ENCODE results near the gene ZIC1. TPM values are rescaled to one million over a fixed set of nuclear protein-coding genes. Genes with fewer than 3 reads are reported as not detected.

The ZIC1 gene
- total RNA-seq, 4 donors from 2014 or later = 1.6 to 2.5 (median 1.7) TPM; not detected in 1

- Histone ChIP-seq H3K4me1 (no peaks in the 10 kb centered on the region), H3K27me3 (peaks cover 0 to 37% of the 10 kb centered on the region in 2 donors), H3K9me3 (no peaks in the 10 kb centered on the region), H3K36me3 (no peaks in the 10 kb centered on the region), H3K27ac (no peak overlapping the region), H3K4me3 (no peak overlapping the region)
- no peak for DNase-seq
- TF ChIP-seq POLR2A (IDR thresholded peaks at IDR 0.05) (no peak), CTCF (IDR thresholded peaks at IDR 0.05) (no peak)
Observed at GRCh38 chr3:147369661-147370123, 39.5 kb upstream of the ZIC1 start.

- Histone ChIP-seq H3K4me3 (no peak overlapping the region), H3K9me3 (no peaks in the 10 kb centered on the region), H3K36me3 (no peaks in the 10 kb centered on the region), H3K27ac (no peak overlapping the region), H3K4me1 (no peaks in the 10 kb centered on the region), H3K27me3 (peaks cover 0 to 37% of the 10 kb centered on the region in 2 donors)
- no peak for DNase-seq
- TF ChIP-seq POLR2A (IDR thresholded peaks at IDR 0.05) (no peak), CTCF (IDR thresholded peaks at IDR 0.05) (no peak)
Observed at GRCh38 chr3:147370349-147370748, 38.8 kb upstream of the ZIC1 start.

- H3K36me3 ChIP-seq = no peaks in the 10 kb centered on the region
- no peaks in the 10 kb centered on the region for H3K4me1 ChIP-seq
- TF ChIP-seq POLR2A (IDR thresholded peaks at IDR 0.05) (no peak), CTCF (IDR thresholded peaks at IDR 0.05) (no peak)
- peaks cover 0 to 37% of the 10 kb centered on the region in 2 donors for H3K27me3 ChIP-seq
- H3K9me3 ChIP-seq = no peaks in the 10 kb centered on the region
- no peak for DNase-seq
- H3K27ac ChIP-seq = no peak overlapping the region
- no peak overlapping the region for H3K4me3 ChIP-seq
Observed at GRCh38 chr3:147371140-147371539, 38.0 kb upstream of the ZIC1 start.

- Histone ChIP-seq H3K27me3 (peaks cover 0 to 37% of the 10 kb centered on the region in 2 donors), H3K4me1 (no peaks in the 10 kb centered on the region), H3K4me3 (no peak overlapping the region), H3K36me3 (no peaks in the 10 kb centered on the region), H3K27ac (no peak overlapping the region), H3K9me3 (no peaks in the 10 kb centered on the region)
- no peak for DNase-seq
- TF ChIP-seq POLR2A (IDR thresholded peaks at IDR 0.05) = no peak
Observed at GRCh38 chr3:147371771-147372340, 37.3 kb upstream of the ZIC1 start.

GRCh38 chr3:147372525-147373027 is 36.6 kb upstream of the ZIC1 start:
- TF ChIP-seq POLR2A (IDR thresholded peaks at IDR 0.05) (no peak), CTCF (IDR thresholded peaks at IDR 0.05) (no peak)
- no peak for DNase-seq
- no peaks in the 10 kb centered on the region for H3K9me3 ChIP-seq
- peaks cover 0 to 41% of the 10 kb centered on the region in 2 donors for H3K27me3 ChIP-seq
- H3K4me3 ChIP-seq = no peak overlapping the region
- H3K36me3 ChIP-seq = no peaks in the 10 kb centered on the region
- no peaks in the 10 kb centered on the region for H3K4me1 ChIP-seq
- no peak overlapping the region for H3K27ac ChIP-seq

- no peak overlapping the region for H3K4me3 ChIP-seq
- TF ChIP-seq POLR2A (IDR thresholded peaks at IDR 0.05) (no peak), CTCF (IDR thresholded peaks at IDR 0.05) (no peak)
- no peak for DNase-seq
- H3K4me1 ChIP-seq = no peaks in the 10 kb centered on the region
- no peak overlapping the region for H3K27ac ChIP-seq
- no peaks in the 10 kb centered on the region for H3K9me3 ChIP-seq
- H3K36me3 ChIP-seq = no peaks in the 10 kb centered on the region
- H3K27me3 ChIP-seq = peaks cover 0 to 45% of the 10 kb centered on the region in 2 donors
Observed at GRCh38 chr3:147373301-147373700, 35.9 kb upstream of the ZIC1 start.
